ENCODE data around the gene RPSA.
"Not testable (repeated sequence)": the region's sequence is repeated elsewhere in the genome, so short reads cannot be mapped to it uniquely, and the experiment has no call there.

RPSA gene

GRCh38 chr3:39453134-39453533 lies 46.6 kb downstream of the RPSA start:
- H3K4me3 ChIP-seq (ENCODE audit: low read depth, low read length): no peak overlapping the region
- TF ChIP-seq CTCF (IDR thresholded peaks at IDR 0.05; ENCODE audit: low read depth, low read length): no peak
- DNase-seq (ENCODE audit: low read depth, low spot score): no peak
- in situ Hi-C loops (cut with HindIII; ENCODE audit: low sequenced_read_pairs): no loop called here

DNA sequence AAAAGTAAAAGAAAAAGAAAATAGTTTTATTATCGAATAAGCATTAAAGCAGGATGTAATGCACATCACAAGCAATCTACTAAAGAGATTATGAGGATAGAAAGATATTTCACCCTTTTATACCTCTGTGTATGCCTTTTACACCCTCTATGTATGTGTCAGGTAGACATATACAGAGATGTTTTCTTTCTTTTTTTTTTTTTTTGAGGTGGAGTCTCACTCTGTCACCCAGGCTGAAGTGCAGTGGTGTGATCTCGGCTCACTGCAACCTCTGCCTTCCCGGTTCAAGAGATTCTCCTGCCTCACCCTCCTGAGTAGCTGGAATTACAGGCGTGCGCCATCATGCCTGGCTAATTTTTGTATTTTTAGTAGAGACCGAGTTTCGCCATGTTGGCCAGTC lies 47.4 kb downstream of the RPSA start:
- in situ Hi-C loops (cut with HindIII; ENCODE audit: low sequenced_read_pairs); H3K4me3 ChIP-seq (ENCODE audit: low read depth, low read length): not testable (repeated sequence)

DNA sequence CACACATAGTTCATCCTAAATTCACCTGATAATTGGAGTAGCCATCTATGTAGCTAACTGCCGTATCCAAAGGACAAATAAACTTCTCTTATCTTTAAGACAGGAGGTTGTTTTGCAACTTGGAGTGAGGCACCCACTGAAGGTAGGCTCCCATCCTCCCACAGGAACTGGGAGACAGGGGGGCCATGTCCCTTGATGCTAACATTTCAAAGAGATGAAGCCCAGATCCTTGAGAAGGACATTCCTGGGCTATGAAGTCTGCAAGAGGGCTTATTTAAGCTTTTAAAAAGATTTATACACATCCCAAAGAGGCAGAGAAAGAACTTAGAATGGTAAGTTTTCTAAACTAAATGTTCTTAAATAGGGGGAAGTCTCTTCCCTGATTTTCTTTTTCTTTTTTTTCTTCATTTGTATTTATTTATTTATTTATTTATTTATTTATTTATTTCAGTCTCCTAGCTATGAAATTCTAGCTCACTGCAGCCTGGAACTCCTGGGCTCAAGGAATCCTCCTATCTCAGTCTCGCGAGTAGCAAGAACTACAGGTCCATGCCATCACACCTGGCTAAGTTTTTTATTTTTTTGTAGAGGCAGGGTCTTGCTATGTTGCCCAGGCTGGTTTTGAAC lies 48.2 kb downstream of the RPSA start:
- TF ChIP-seq CTCF (IDR thresholded peaks at IDR 0.05; ENCODE audit: low read depth, low read length): no peak
- DNase-seq (ENCODE audit: low read depth, low spot score): no peak
- H3K4me3 ChIP-seq (ENCODE audit: low read depth, low read length): no peak overlapping the region
- in situ Hi-C loops (cut with HindIII; ENCODE audit: low sequenced_read_pairs): no loop called here

More for the DNA sequence above, 47.4 kb downstream of the RPSA start:
- DNase-seq (ENCODE audit: low read depth, low spot score): not testable (repeated sequence)

DNA sequence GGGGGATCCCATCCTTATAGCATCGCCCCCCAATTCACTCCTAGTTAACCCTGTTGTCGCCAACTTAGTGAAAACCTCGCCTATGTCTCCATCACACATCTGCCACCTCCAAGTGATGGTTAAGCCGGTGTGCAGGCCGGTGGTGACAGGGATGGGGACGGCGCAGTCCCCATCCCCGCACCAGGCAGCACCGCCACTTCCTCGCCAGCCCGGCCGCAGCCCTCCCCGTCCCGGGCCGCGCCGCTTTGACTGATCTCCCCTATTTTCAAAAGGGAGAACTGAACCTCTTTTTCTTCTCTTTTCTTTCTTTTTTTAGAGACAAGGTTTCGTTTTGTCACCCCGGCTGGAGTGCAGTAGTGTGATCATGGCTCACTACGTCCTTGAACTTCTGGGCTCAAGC lies 49.6 kb downstream of the RPSA start:
- no peak for TF ChIP-seq CTCF (IDR thresholded peaks at IDR 0.05; ENCODE audit: low read depth, low read length)
- in situ Hi-C loops (cut with HindIII; ENCODE audit: low sequenced_read_pairs): no loop called here
- DNase-seq (ENCODE audit: low read depth, low spot score): no peak
- H3K4me3 ChIP-seq (ENCODE audit: low read depth, low read length): no peak overlapping the region

DNA sequence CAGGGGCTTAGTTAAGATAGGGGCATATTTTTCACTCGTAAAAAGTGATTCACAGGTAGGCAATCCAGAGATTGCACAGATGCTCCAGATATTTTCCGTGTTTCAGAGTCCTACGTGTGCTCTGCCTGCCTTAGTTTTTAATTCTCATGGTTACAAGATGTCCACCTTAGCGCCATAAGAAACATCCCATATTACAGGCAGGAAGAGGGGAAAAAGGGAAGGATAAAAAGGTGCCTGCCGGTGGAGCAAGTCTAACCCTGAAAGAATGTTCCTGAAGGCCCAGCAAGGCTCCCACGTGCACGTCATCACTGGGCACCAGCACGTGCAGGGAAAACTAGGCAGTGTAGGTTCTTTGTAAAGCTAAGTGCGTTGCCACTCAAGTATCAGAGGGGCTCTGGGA lies 50.8 kb downstream of the RPSA start:
- no peak for DNase-seq (ENCODE audit: low read depth, low spot score)
- no peak for TF ChIP-seq CTCF (IDR thresholded peaks at IDR 0.05; ENCODE audit: low read depth, low read length)
- H3K4me3 ChIP-seq (ENCODE audit: low read depth, low read length): no peak overlapping the region
- in situ Hi-C loops (cut with HindIII; ENCODE audit: low sequenced_read_pairs): no loop called here

GRCh38 chr3:39458579-39458978 lies 52.1 kb downstream of the RPSA start:
- in situ Hi-C loops (cut with HindIII; ENCODE audit: low sequenced_read_pairs): not testable (repeated sequence)

GRCh38 chr3:39460677-39461076 lies 54.2 kb downstream of the RPSA start:
- no peak for TF ChIP-seq CTCF (IDR thresholded peaks at IDR 0.05; ENCODE audit: low read depth, low read length)
- H3K4me3 ChIP-seq (ENCODE audit: low read depth, low read length): no peak overlapping the region
- DNase-seq (ENCODE audit: low read depth, low spot score): no peak
- in situ Hi-C loops (cut with HindIII; ENCODE audit: low sequenced_read_pairs): no loop called here

More at GRCh38 chr3:39458579-39458978, 52.1 kb downstream of the RPSA start:
- not testable (repeated sequence) for DNase-seq (ENCODE audit: low read depth, low spot score); H3K4me3 ChIP-seq (ENCODE audit: low read depth, low read length)
